Kidney (tissue), 14 donors: Measurements from ENCODE around the gene LIN7B. TPM values are rescaled to one million over a fixed set of nuclear protein-coding genes. Genes with fewer than 3 reads are reported as not detected.
"Not testable (repeated sequence)": the region's sequence is repeated elsewhere in the genome, so short reads cannot be mapped to it uniquely, and the experiment has no call there.

ENCODE experiments used
- DNase-seq, 5 donors: peaks; one replicate each; pipeline ENCODE4 v3.0.0-alpha.2; 2013 to 2020
- FAIRE-seq: peaks from 2 replicates; lab custom pipeline; 2012; peaks lifted over from hg19 to GRCh38; lab: Jason Lieb, UNC
- H3K27ac ChIP-seq, 2 donors: one replicate each; pipeline ENCODE4 v1.7.0; 2013; ENCODE audit warnings: low read depth in 2 of 2, low read length in 2 of 2, inconsistent platforms in 1 of 2
- H3K27me3 ChIP-seq: one replicate; pipeline ENCODE4 v1.7.1; 2013; ENCODE audit warnings: low read length, inconsistent platforms; ENCODE audit not compliant: control insufficient read depth, insufficient read depth
- H3K36me3 ChIP-seq, 3 donors: one replicate each; pipeline versions ENCODE4 v1.7.0 to v1.7.1; 2013; ENCODE audit warnings: low read length in 3 of 3, control low read depth in 1 of 3, inconsistent platforms in 1 of 3; ENCODE audit not compliant: insufficient read depth in 3 of 3, control insufficient read depth in 2 of 3
- H3K4me1 ChIP-seq, 3 donors: one replicate each; pipeline versions ENCODE4 v1.7.0 to v1.7.1; 2013; ENCODE audit warnings: low read length in 3 of 3, inconsistent platforms in 1 of 3, low read depth in 1 of 3; ENCODE audit not compliant: control insufficient read depth in 2 of 3, insufficient read depth in 2 of 3
- H3K4me3 ChIP-seq, 3 donors: one replicate each; pipeline versions ENCODE4 v1.7.0 to v1.8.1; 2013; ENCODE audit warnings: low read length in 3 of 3, control low read depth in 1 of 3, inconsistent platforms in 1 of 3
- H3K9ac ChIP-seq, 3 donors: one replicate each; pipeline versions ENCODE4 v1.7.0 to v1.7.1; 2013; ENCODE audit warnings: low read length in 3 of 3, control low read depth in 1 of 3, inconsistent platforms in 1 of 3
- H3K9me3 ChIP-seq, 3 donors: one replicate each; pipeline versions ENCODE4 v1.7.0 to v1.7.1; 2013; ENCODE audit warnings: low read length in 3 of 3, control low read depth in 1 of 3, inconsistent platforms in 1 of 3; ENCODE audit not compliant: control insufficient read depth in 2 of 3, insufficient read depth in 1 of 3
- intact Hi-C: fragments of 100-400 bp; cut with DNase I; formaldehyde crosslinking; loops from one replicate; pipeline ENCODE4 v1.11.1; 2022
- polyA plus RNA-seq: library from polyadenylated mRNA; stranded (reverse); fragments of 350-450 nt; fragmentation: Illumina TruSeq; extraction: RNeasy Lipid Tissue Mini Kit (QIAGEN cat#74804); gene quantifications from one replicate; pipeline ENCODE4 v1.2.3, GENCODE V29; 2014; ENCODE audit warnings: low read depth, low replicate concordance; ENCODE audit not compliant: insufficient read depth
- total RNA-seq: library from RNA; stranded (reverse); fragmentation: NEBNext Ultra II Directional; extraction: Animal tissue kit (Norgen Biotek cat#: 25700); gene quantifications from one replicate; pipeline ENCODE4 v1.2.1, GENCODE V29; 2021
- TF ChIP-seq, protein P1 (sequence below): IDR thresholded peaks from 3 replicates; pipeline ENCODE4 v1.5.1; 2012; ENCODE audit warnings: mild to moderate bottlenecking, moderate library complexity, borderline replicate concordance; ENCODE audit not compliant: insufficient read depth; ENCODE audit errors: extremely low read depth
- donor health status: control.
- donor health status: control.
- donor health status: control.
- donor health status: control.
- donor health status: control.
- donor health status: DM: yes; HTN: yes; CAD: no.
- donor health status: Normal renal cell carcinoma (clear cell type).

LIN7B gene
- total and polyA plus RNA-seq, 2 donors from 2014 or later, result 4.7 to 9.7 TPM

DNA sequence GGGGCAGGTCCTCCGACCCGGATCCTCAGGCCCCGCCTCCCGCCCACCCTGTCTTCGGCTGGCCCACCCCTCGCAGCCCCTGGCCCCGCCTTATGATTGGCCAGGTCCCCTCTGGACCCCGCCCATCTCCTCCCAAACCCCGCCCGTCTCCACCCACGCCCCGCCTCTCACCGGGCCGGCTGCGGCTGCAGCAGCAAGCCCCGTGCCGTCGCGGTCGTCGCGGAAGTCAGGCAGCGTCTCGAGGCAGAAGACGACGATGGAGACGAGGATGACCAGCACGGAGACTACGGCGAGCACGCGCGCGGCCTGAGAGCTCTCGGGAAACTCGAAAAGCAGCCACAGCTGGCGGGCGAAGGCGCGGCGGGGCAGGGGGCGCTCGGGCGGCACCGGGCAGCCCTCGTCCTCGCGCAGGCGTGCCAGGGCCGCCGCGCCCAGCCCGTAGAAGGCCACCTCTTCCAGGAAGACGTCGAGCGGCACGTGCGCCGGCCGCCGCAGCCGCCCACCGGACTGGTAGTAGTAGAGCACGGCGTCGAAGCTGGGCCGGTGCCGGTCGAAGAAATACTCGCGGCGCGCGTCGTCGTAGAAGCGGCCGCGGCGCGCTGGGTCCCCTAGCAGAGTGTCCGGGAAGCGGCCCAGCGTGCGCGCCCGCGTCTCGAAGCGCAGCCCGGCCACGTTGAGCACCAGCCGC lies 42.2 kb upstream of the LIN7B start:
- DNase-seq, result peak in 4 of 5 donors; percentile 53 to 84 (median 68)
- no peak for FAIRE-seq
- Histone ChIP-seq H3K9me3 (no peaks in the 10 kb centered on the region), H3K9ac (no peak overlapping the region), H3K27me3 (peaks cover 10% of the 10 kb centered on the region), H3K4me3 (no peak overlapping the region), H3K36me3 (no peaks in the 10 kb centered on the region), H3K4me1 (no peaks in the 10 kb centered on the region), H3K27ac (no peak overlapping the region)
- intact Hi-C loops, result no loop called here
- TF ChIP-seq, protein P1, sequence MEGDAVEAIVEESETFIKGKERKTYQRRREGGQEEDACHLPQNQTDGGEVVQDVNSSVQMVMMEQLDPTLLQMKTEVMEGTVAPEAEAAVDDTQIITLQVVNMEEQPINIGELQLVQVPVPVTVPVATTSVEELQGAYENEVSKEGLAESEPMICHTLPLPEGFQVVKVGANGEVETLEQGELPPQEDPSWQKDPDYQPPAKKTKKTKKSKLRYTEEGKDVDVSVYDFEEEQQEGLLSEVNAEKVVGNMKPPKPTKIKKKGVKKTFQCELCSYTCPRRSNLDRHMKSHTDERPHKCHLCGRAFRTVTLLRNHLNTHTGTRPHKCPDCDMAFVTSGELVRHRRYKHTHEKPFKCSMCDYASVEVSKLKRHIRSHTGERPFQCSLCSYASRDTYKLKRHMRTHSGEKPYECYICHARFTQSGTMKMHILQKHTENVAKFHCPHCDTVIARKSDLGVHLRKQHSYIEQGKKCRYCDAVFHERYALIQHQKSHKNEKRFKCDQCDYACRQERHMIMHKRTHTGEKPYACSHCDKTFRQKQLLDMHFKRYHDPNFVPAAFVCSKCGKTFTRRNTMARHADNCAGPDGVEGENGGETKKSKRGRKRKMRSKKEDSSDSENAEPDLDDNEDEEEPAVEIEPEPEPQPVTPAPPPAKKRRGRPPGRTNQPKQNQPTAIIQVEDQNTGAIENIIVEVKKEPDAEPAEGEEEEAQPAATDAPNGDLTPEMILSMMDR, result no peak

DNA sequence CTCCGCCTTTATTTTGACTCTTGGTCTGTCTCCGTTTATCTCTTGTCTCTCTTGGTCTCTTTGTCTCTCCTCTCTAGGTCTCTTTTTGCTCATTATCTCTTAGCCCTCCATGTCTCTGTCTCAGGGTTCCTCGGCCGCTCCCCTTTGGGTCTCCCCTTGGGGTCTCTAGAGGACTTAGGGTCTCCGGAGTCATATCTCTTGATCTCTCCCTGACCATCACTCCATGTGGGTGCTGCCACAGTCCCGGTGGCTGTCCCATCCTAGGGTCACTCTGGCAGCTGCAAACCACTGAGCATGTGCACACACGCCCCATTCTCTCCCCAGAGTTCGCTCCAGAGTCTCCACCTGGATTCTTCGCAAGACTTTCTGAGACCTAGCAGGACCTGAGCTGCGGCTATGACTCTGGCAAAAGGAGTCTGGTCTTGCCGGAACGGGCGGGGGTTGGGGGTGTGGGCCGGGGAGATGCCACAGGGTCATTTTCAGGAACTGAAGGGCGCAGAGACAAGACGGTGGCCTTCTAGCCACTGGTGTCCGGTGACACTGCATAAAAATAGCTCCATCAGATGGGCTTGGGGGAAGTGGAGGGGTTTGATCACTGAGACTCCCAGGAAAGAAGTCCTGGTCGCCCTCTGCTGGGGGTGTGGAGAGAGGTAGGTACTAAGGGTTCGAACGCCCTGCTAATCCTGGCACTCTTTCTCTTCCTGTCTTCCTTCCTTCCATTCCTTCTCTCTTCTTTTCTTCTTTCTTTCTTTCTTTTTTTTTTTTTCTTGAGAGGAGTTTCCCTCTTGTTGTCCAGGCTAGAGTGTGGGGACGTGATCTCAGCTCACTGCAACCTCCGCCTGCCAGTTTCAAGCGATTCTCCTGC lies 40.4 kb upstream of the LIN7B start:
- no peaks in the 10 kb centered on the region for H3K36me3 ChIP-seq
- TF ChIP-seq, protein P1, result no peak
- no peak overlapping the region for H3K4me3 ChIP-seq
- H3K4me1 ChIP-seq, result no peaks in the 10 kb centered on the region
- DNase-seq (no peak), FAIRE-seq (no peak)
- intact Hi-C loops, result no loop called here
- H3K27me3 ChIP-seq, result peaks cover 10% of the 10 kb centered on the region
- no peaks in the 10 kb centered on the region for H3K9me3 ChIP-seq
- no peak overlapping the region for H3K27ac ChIP-seq
- H3K9ac ChIP-seq, result no peak overlapping the region

DNA sequence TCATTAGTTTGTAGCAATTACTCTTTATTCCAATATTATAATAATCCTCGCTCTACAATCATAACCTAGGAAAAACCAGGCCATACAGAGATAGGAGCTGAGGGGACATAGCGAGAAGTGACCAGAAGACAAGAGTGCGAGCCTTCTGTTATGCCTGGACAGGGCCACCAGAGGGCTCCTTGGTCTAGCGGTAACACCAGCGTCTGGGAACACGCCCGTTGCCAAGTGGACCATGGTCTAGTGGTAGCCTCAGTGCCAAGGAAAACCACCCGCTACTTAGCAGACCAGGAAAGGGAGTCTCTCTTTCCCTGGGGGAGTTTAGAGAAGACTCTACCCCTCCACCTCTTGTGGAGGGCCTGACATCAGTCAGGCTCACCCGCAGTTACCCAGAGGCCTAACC lies 39.3 kb upstream of the LIN7B start:
- H3K36me3 ChIP-seq, FAIRE-seq, H3K27ac ChIP-seq, H3K9ac ChIP-seq, H3K4me3 ChIP-seq, H3K27me3 ChIP-seq, H3K9me3 ChIP-seq, H3K4me1 ChIP-seq, intact Hi-C loops: not testable (repeated sequence)
- DNase-seq, result peak in 4 of 5 donors; percentile 55 to 87 (median 61)
- TF ChIP-seq, protein P1, result peak; percentile 47
